Activated T-helper 1 cell treated with anti-CD3 and anti-CD28 coated beads, Interleukin-2, amount 50 U/mL, for 16 hours (primary cell): ENCODE data around the gene EMC9.

ENCODE experiments used
- DNase-seq, 2 donors: peaks; one replicate each; pipeline ENCODE4 v3.0.0-alpha.2; 2020; ENCODE audit warnings: low read depth in 1 of 2, low spot score in 1 of 2

Gene EMC9

GRCh38 chr14:24149302-24149969 lies 8.0 kb upstream of the EMC9 start:
- DNase-seq: no peak

- DNase-seq: no peak
These were observed 6.5 kb upstream of the EMC9 start for GRCh38 chr14:24147761-24148428.

GRCh38 chr14:24146978-24147760 lies 5.8 kb upstream of the EMC9 start, which contains the start of gene RNF31:
Gene RNF31, plus strand, starts transcription at chr14:24147498. Its CDS starts 201 bp downstream, at chr14:24147699.
- peak; percentile 94 to 95 for DNase-seq

GRCh38 chr14:24146453-24146977 lies 5.1 kb upstream of the EMC9 start, which contains the start of gene PSME2:
Gene PSME2, minus strand, starts transcription at chr14:24146610. Its CDS starts 29 bp downstream, at chr14:24146581.
- DNase-seq: peak; percentile 51 to 74

GRCh38 chr14:24145690-24146452 lies 4.5 kb upstream of the EMC9 start:
- no peak for DNase-seq

GRCh38 chr14:24145219-24145618 lies 3.8 kb upstream of the EMC9 start:
- DNase-seq: no peak

- DNase-seq: no peak
These were observed 3.1 kb upstream of the EMC9 start for GRCh38 chr14:24144451-24144850.

GRCh38 chr14:24143511-24143910 lies 2.1 kb upstream of the EMC9 start:
- DNase-seq: no peak

- no peak for DNase-seq
These were observed 2.0 kb downstream of the EMC9 start for GRCh38 chr14:24139272-24139934.

- DNase-seq: no peak
These were observed 2.8 kb downstream of the EMC9 start for GRCh38 chr14:24138396-24139271.

GRCh38 chr14:24137529-24138395 lies 3.6 kb downstream of the EMC9 start:
- DNase-seq: no peak

GRCh38 chr14:24136684-24137528 lies 4.5 kb downstream of the EMC9 start:
- no peak for DNase-seq

- peak; percentile 89 to 90 for DNase-seq
These were observed 5.3 kb downstream of the EMC9 start, which contains the start of gene PSME1 for GRCh38 chr14:24135834-24136683. Gene PSME1, plus strand, starts transcription at chr14:24136194. Its CDS starts 69 bp downstream, at chr14:24136263.

- DNase-seq: no peak
These were observed 5.9 kb downstream of the EMC9 start for GRCh38 chr14:24135584-24135833.

GRCh38 chr14:24133735-24134134 lies 7.7 kb downstream of the EMC9 start:
- no peak for DNase-seq

- no peak for DNase-seq
These were observed 8.4 kb downstream of the EMC9 start for GRCh38 chr14:24132976-24133375.
